Measurements from ENCODE around the gene DNAJC27.

DNAJC27 gene

DNA sequence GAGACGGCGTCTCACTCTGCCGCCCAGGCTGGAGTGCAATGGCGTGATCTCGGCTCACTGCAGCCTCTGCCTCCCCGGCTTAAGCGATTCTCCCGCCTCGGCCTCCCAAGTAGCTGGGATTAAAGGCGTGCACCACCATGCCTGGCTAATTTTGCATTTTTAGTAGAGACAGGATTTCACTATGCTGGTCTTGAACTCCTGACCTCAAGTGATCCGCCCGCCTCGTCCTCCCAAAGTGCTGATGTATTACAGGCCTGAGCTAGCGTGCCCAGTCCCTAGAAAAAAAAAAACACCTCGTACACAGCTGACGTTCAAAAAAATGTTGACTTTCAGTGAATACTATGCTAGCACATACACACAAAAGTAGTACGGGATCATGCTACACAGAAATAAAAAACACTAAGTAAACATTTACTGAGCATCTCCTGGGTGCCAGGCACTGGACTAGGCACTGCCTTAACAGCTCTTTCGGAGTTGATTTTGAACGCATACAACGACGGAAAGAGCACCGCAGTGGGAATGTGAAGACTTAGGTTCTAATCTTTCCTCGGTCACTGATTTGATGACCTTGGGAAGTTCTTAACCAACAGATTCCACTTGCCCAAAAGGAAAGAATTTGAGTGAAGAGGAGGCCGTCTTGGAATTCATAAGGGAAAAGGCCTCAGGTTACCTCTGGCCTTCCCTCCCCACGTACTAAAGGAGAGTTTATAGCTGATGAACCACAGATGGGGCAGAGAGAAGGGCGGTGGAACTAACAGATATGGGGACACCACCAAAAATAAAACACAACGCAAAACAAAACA, 1.1 kb downstream of the DNAJC27 start:
- DNase-seq (ENCODE audit: low read depth): peak; percentile 9

DNA sequence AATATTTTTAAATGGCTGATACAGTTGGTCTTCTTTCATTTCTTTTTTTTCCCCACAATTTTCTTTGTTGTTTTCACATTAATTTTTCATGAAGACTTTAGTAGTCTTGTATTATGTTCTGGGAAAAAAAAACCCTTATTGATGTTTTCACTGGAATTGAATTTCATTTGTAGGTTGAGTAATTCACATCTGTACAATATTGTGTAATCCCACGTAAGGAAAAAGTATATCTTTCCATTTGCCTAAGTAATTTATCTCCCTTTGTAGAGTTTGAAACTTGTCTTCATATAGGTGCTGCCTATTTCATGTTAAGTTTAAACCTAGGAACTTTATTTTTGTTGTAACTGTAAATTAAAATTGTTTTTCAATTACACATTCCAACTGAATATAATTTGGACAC, 2.0 kb downstream of the DNAJC27 start:
- DNase-seq (ENCODE audit: low read depth): no peak

DNA sequence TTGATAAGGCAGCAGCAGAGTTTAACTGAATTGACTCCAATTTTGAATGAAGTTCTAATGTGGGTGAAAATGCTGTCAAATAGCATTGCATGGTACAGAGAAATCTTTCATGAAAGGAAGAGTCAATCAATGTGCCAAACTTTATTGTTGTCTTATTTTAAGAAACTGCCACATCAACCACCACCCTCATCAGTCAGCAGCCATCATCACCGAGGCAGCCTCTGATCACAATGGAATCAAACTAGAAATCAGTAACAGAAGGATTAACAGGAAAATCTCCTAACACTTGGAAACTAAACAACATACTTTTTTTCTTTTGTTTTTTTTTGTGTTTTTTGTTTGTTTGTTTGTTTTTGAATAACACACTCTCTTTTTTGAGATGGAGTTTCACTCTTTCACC, 9.9 kb downstream of the DNAJC27 start:
- no peak for DNase-seq (ENCODE audit: low read depth)

DNA sequence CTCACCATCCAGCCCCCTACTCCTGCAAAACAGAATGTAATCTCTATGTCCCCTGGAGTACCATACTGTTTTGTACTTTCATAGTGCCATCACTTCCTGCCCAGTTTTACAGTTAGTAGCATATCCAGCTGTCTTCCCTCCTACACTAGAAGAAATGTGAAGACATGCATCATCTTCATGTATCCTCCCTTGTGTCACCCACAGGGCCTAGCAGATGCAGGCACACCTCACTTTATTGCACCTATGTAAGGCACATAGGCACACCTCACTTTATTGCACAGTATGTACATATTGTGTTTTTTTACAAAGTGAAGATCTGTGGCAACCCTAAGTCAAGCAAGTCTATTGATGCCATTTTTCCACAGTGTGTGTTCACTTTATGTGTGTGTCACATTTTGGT, 12.0 kb downstream of the DNAJC27 start:
- no peak for DNase-seq (ENCODE audit: low read depth)

DNA sequence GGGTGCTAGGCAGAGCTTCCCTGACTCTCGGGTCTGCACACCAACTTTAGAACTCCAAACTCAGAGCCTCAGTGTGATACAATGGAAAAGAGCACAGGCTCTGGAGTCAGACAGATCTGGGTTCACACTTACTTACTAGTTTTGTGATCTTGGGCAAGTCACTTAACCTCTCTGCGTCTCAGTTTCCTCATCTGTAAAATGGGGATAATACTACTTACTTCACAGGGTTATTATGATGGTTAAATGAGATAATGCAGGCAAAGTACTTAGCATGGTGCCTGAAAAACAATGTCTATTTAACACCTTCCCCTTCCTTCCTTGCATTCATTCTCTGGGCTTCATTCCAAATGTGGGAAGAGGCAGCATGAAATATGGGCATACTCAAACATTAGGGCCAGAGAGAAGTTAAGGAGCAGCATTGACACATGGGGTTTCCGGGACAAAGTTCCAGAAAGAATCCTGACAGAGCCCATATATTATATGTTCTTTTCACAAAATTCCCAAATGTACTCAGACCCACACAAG, 13.3 kb downstream of the DNAJC27 start:
- no peak for DNase-seq (ENCODE audit: low read depth)

DNA sequence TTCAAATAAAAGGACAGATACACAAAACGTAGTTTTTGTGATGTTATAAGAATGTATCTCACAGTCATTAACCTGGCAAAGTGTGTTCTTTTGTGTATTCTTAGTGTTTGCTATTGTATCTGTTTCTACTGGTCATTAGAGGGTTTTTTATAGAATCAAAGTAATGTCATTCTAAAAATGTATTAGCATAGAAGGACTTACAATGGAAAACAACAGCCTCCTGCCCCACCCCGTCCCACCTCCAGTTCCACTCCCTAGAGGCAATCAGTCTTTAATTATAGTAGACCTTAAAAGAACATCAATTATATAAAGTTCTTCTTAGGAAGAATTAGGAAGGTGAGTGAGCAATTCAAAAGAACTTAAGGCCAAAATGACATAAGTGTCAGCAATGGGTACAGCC, 13.8 kb downstream of the DNAJC27 start:
- no peak for DNase-seq (ENCODE audit: low read depth)

DNA sequence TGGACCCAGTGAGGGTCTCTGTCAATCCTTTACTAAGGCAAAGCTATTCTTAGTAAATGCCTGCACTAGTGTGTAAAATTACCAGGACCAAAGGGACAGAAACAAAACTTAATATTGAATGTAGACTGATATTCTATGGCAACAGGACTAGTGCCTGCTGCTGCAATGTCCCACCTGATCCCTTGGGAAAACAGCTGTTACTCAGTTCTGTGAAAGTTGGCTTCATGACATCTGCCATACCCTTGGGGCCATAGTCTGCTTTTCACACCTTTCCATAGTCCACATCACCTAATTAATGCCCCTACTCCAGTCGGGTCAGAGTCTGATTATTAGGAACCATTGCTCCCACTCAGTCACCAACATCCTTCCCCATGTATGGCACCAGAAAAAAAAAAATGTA, 14.5 kb downstream of the DNAJC27 start:
- DNase-seq (ENCODE audit: low read depth): no peak

DNA sequence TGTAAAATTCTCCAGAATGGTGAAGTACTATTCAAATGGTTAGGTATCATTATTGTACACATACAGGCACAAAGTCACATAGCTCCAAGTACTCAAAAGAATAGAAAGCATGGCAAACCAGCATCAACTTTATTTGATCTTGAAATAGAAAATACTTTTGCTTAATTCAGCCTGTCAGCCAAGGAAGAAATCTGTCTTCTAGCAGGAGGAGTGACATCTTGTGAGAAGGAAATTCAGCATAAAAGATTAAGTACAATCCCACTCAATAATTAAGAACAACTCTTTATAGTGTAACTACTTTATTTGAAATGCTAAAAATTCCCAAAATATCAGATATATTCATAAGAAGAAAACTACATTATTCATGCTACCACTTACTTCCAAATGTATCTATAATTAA, 15.8 kb downstream of the DNAJC27 start:
- no peak for DNase-seq (ENCODE audit: low read depth)

DNA sequence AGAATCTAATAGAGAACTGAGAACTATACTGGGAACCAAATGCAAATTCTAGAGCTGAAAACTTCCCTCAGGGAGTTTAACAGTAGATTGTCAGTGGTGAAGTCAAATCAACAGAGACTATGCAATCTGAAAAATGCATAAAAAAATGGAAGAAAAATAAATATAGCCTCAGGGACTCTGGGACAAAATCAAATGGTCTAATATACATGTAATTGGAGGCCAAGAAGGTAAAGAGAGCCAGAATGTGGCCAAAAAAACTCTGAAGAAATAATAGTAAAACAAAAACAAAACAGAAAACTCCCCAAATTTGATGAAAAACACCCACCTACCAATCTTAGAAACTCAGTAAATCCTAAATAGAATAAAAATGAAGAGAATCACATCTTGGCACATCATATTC, 16.5 kb downstream of the DNAJC27 start:
- no peak for DNase-seq (ENCODE audit: low read depth)

DNA sequence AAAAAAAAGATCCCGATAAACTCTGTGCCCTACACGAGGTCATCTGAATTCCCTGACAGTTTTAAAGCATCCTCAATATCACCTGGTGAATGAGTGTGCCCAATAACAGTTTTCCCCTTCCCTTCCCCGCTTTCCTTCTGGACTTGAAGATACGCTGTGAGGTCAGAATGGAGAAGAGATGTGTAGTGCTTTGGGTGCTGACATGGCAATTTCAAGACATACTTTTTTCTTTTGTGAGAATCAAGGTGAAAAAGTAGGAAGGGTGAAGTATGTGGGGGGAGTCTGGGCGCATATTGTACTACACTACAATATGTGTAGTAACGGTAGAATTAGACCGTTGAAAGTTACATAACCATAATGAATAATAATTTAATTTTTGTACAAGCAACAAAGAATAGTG, 21.7 kb downstream of the DNAJC27 start:
- no peak for DNase-seq (ENCODE audit: low read depth)

DNA sequence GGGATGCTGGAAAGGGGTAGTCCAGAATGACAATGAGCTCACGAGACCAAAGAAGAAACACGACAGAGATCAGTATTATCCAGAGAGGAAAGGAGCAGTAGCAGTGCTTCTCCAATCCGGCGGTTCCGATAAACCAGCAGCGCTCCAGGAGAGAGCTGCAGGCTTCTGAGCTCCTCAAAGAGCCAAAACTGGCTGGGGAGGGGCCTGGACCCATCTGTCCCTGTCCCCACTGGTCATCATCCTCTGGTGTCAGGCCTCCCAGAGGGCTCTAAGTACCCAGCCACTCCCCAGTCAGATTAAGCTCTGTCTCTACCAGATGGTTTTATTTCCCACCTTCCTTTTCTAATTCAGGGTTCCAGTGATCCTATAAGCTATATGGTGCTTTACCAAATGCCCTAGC, 23.2 kb downstream of the DNAJC27 start:
- no peak for DNase-seq (ENCODE audit: low read depth)

DNA sequence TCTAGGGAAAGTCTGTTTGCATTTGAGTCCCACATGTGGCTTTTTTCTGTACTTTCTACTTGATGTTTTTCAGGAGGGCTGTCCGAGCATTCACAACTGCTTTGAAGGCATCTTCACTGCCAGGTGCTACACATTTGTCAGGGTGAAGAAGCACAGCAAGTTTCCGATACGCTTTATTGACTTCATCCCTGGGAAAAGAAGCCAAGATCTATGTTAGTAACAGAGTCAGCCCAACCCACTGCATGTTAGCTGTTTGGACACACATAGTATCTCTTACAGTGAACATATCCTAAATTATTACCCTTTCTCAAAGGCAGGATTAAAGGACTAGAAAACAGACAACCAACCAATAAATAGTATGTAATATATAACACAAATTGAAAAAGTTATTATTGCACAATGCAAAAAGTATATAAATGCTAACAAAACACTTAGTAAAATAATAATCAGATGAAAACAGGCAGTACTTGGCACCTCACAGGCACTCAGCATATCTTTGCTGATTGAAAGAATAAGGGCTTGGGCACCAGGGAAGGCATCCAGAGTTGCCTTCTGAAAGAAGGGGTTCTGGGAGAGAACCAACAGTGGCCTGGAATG, 24.1 kb downstream of the DNAJC27 start:
- DNase-seq (ENCODE audit: low read depth): no peak

DNA sequence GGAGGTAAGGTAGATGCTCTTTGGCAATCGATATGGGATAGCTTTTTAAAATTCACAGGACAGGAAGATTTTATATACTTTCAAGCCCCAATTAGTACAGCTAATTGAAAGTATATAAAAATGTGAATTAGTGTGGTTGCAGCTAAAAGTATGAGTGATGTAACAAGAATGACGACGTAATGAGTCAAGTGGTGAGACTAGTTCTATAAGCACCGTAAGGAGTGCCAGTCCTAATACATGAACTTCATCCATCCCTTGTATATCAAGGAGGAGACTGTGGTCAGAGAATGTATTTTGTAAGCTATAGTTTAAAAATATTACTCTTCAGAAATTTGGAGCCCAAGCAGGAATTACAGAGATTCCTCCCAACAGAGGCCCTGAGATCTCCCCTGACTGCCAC, 25.8 kb downstream of the DNAJC27 start:
- DNase-seq (ENCODE audit: low read depth): no peak

DNA sequence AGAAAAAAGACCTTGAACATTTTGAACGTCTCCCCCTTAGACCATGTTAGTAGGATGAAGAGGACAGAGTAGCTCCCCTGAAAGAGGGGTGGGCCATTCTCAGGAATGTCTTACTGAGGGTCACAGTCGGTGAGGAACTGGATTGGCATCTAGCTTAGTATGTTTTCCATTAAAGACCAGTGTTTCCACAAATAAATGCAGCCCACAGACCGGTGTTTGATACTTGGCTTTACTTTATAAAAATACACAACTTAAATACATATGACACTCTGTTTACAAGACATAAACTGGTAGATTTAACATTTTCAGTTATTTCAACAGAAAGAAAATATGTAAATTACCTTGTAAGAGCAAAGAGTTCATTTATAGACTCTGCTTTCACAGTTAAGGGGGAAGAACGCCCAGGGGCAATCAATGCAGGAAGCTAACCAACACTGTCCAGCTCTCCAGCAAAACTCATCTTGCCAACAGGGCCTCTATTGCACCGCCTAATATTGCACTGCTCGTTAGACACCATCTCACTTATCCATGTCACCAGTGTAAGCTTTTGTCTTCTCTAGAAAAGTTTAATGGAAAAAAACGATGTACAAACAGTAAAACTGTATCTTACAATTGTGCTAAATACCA, 28.2 kb downstream of the DNAJC27 start:
- DNase-seq (ENCODE audit: low read depth): no peak

DNA sequence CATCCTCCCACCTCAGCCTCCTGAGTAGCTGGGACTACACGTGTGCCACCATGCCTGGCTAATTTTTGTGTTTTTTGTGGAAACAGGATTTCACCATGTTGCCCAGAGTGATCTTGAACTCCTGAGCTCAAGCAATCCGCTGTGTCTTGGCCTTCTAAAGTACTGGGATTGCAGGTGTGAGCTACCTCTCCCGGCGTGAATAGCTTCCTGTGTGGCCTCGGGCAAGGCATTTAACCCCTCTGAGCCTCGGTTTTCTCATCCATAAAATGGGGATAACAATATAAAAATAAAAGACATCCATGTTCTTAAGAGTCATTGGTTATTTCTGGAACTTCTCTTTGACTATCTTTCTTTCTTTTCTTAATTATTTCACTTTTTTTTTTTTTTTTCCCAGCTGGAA, 32.4 kb downstream of the DNAJC27 start:
- DNase-seq (ENCODE audit: low read depth): no peak

DNA sequence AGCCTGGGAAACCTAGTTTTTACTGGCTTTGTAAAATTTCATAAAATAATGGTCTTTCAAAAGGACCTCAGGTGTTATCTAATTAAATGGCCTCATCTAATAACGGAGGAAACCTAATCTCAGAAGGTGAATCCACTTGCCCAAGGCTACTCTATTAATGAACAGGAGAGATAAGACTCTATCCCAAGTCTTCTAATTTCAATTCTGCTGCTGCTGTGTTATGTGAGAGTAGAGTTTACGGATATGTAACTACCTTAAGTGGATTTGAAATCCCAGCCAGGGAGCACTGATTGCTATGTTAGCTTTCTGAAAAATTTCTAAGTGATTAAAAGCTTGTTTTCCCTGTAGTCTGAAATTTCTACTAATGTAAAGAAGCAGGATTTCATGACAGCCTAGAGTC, 34.5 kb downstream of the DNAJC27 start:
- no peak for DNase-seq (ENCODE audit: low read depth)

DNA sequence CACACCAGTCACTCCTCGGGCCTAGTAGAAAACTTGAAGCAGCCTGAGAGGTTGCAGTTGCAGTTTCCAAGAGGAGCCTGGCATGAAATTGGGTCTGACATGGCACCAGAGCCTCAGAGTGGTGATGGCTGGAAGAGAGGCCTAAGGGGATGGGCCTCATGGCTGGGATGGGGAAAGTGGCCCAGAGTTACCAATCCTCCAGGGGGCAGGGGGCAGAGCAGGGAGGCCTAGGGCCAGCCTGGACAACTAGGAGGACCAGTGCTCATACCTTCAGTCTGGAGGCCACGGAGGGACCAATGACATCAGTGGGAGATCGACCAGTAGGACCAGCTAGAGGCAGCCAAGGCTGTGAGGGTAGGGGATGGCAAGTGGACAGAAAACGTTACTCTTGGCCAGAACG, 36.6 kb downstream of the DNAJC27 start:
- no peak for DNase-seq (ENCODE audit: low read depth)

DNA sequence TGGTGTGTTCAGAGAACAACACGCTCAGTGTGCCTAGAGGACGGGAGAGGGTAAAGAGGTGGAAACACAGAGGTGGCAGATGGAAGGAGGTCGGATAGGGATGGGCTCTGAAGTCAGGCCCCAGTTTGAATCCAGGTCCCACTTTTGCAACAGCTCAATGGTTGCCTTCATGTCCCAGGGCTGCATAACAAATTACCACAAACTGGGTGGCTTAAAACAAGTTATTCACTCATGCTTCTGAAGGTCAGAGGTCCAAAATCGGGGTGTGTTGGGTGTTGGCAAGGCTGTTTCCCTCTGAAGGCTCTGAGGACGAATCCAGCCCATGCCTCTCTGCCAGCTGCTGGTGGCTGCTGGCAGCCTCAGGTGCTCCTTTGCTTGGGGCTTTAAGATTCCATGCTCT, 39.0 kb downstream of the DNAJC27 start:
- no peak for DNase-seq (ENCODE audit: low read depth)

DNA sequence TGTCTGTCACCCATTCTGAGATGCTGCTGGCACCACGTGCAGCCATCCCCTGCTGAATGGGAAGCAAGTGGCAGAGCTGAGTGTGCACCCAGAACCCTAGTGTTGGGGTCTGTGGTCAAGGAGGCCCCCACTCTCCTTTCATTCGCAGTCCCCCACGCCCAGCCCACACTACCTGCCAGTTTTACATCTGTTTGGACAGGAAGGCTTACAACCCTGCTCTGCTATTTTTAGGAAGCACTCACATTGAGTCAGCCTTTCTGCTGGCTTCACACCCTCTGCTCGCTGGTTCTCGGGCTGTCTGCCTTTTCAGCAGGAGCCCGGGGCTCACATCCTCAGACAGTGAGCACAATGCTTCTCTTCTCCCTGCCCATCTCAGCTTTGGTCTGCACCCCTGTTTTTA, 41.0 kb downstream of the DNAJC27 start:
- DNase-seq (ENCODE audit: low read depth): no peak

DNA sequence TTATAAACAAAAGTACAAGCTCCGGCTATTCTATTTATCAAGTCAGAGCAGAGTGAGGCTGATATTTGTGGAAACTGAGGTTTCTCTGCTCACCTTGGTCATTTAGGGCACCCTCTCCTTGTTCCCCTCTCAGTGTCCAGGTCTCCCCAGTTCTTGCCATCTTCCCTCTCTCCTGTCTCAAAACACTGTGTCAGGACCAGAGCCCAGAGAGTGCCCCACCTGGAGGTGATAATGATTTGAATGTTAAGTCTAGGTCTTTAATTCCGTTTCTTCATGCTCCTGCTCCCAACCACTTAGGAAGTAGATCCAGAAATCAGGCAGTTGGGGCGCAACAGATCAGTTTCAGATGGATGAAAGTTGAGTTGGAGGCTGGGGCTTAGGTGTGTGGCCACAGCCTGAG, 42.5 kb downstream of the DNAJC27 start:
- DNase-seq (ENCODE audit: low read depth): no peak

DNA sequence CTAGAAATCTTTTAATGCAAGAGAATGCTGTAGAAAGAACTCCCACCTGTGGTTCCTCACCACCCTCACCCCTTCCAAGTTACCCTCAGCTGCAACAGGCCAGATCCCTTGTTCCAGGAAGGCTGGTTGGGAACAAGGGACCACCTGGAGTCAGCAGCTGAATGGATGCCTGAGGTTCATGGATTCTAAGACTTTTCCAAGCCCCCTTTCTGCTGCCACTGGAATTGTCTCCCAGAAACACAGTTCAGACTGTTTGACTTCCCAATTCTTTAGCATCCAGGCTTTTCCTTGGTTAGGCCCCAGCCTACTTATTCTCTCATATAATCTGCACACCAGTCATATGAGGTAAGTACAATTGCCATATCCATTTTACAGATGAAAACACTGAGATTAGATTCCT, 43.7 kb downstream of the DNAJC27 start:
- DNase-seq (ENCODE audit: low read depth): no peak

DNA sequence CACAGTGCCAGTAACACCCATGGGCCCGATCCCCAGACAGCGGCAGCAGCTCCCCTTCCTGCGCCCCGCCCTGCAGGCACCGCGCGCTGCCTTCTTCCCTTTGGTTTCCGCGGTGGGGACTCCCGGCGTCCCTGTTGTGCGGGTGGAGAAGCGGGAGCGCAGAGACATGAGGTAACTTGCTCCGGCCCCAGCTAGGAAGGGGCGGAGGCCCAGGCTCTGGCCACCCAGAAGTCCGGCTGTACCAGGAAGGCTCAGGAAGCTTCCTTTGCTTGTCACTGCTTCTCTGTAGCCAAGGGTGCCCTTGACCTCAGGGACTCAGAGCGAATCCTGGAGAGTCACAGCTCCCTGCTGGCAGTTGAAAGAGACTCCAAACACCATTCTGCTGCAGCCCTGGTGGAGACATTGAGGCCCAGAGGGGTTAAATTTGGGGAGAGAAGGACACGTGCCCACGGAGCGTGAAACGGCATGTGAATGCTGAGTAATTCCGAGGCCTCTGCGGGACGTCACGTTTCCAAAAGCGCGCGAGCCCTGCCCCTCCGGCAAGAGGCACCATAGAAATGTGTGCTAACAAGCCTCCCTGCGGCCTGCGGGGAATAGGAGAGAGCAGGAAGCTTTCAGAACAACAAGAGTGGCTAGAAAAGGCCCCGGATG, 45.0 kb downstream of the DNAJC27 start:
- DNase-seq (ENCODE audit: low read depth): no peak

DNA sequence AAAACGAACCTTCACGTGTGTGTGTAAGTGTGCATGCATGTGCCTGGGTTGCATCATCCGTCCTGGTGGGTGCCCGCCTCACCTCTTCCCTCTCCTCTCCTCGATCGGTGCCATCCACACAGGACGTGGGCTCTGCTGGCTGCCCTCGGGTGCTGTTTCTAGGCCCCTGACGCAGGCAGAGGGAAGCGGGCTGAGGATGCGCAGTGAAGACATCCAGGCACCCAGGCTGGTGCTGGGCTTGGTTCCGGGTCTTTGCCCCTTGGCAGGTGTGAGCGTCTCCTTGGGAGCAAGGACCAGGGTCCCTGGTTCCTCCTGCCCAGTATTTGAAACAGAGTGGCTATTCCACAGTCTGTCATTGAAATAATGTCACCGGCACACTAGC, 45.5 kb downstream of the DNAJC27 start:
- no peak for DNase-seq (ENCODE audit: low read depth)

Measured in HS-27A (cell line).